T1000 (cell line): ENCODE data around the gene IRF6.
A peak's percentile ranks its signal among the peaks of the same experiment; 100 is the strongest.

Experiments used
- DNase-seq: peaks from one replicate; lab custom pipeline; 2025; ENCODE audit warnings: mixed read lengths; lab: John Stamatoyannopoulos, UW

IRF6 gene

DNA sequence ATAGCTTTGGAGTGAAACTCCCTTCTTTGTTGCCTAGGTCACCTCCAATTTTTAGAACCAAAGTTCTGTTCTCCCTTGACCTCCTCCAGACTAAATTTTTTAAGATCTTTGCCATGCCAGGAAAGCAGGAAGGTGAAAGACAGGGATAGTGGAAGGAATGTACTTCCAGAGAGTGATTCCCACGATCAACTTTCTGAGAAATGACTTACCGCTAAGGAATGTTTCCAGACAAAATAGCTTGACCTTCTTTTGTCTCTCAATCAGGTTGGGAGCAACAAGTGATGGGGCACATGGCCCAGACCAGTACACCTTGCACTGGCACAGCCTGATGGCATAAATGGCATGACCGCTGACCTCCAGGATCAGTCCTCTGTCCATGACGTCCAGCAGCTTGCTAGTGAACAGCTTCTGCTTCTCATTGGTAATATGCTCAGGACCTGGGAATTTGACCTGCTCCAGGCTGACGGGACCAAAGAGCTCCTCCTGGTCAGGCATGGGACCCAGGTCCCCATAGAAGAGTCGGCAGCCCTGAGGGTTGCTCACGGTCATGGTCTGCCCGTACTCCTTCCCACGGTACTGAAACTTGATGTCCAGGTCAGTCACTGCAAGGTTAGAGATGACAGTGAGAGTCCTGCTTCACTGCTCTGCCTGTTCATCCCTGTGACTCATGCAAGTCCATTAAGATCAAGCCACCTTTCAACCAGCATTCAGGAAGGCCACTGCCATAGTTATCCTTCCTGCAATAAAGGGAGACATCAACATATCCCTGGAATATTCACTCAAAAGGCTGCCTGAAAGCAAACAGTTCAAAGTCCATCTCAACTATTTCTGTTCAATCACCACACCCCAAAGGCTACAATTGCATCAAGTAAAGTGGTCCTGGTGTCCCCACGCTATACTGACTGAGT, 15.4 kb downstream of the IRF6 start:
- DNase-seq: no peak

DNA sequence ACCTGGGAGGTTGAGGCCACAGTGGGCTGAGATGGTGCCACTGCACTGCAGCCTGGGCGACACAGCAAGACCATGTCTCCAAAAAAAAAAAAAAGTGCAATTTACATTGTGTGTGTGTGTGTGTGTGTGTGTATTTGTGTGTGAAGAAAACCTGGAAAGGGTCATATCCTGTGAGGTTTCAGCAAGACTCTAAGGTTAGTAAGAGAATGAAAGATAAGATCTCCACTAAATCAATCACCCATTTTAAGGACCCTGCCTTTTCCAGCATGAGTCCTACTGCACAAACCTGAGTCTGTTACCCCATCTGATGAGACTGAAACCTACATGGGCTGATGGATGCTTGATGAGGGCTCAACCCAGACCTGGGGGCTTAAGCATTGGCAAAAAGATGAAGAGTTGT, 16.7 kb downstream of the IRF6 start:
- no peak for DNase-seq

DNA sequence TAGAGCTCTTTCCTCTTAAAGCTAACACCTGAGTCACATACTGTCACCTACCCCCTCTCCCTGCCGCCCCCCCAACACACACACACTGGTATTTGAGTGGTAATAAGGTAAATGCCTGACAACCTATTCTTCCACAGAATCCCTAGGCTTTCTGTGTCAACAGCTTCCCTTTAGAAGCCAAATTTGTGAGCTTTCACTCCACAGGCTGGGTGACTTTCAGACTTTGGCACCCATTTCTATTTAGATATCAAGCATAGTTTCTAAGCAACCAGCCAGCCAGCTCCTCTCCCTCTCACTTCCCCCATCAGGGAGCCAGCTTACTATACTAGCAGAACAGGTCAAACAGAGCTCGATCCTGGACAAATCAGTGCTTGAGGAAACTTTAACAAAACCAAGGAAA, 18.4 kb downstream of the IRF6 start:
- no peak for DNase-seq

DNA sequence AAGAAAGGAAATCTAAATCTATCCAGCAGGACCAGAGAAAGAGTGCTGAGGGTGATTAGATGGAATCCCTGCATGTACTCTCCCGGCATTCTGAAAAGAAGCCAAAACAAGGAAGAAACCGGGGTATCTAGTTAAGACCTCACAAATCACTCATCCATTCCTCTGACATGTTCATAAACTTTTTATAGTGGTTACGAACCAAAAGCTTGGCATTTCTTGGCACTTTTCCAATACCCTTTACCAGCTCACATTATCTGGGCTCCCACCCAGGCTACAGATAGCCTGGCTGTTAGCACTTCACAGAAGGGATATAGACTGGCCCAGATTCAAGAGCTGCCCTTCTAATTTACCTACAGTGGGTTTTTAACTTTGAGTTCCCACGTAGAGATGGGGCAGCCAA, 19.8 kb downstream of the IRF6 start:
- no peak for DNase-seq

DNA sequence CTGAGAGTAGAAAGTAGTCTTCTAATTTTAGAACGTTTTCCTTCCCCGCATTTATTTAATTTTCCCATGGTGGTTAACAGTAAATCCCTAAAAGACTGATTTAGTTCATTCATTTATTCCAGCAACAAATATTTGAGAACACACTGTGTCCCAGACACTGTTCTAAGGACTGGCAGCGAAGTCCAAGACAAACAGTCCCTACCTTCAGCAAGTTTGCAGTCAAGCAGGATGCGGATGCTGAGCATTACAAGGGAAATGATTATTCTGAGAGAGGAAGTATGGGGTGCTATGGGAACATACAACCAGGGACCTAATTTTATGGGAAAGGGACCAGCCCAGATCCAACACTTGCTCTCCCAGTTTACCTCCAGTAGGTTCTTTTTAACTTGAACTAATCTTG, 20.4 kb downstream of the IRF6 start:
- no peak for DNase-seq

DNA sequence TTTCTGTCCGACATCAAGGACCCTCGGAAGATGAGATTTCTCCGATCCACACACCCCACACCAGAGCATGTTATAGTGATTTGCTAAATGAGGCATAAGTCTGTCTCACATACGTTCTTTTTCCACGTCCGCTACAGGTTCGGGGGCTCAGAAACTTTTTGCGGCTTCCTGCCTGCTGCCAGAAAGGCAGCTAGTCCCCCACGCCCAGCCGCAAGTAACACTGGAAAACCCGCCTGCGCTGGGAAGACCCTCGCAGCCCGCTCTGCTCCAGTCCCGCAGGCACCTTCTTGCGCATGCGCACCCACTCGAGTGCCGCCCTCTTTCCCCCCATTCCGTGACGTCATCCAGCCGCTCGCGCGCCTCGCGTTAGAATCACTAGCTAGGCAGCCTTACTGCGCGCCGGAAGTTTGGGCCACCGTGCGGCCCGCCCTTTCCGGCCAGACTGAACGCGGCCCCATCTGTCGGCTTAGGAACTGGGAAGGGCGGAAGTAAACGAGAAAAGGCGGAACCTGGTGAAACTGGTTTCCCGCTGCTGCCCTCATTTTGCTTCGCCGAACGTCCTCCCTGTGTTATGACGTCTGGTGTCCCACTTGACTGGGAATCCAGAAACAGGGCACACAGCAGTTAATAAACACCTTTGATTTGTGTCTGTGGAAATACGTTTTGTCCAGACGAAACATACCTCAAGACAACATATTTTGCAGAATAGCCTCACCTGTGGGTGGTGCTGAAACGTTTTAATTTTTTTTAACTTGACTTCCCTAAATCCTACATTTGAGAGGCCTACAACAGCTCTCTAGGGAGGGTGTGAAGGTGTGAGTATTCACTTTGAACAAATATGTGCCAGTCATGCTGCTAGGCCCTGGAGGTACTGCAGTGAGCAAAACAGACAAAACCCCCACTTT, 21.4 kb downstream of the IRF6 start, which contains the start of gene C1orf74:
C1orf74 (minus strand) TSS at position 295 of the 905 bp plus-strand sequence. CDS start 925 bp downstream, outside the sequence.
- DNase-seq: peak; percentile 98

DNA sequence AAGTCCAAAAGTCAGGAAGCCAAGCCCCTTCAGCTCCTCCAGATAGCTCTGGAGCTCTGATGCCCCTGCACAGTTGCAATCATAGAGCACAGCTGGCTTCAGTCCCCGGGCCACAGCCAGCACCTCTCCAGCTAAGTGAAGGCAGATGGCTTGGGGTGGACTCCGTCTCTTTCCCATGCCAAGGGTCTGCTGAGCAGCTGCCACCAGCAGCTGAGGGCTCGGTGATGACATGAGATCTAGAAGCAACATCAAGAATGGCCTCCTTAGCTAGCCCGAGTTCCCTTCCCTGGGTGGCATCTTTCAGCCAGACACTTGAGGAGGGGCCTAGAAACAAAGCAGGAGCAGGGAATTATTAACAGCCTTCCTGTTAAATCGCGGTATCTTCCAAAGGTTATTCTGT, 22.6 kb downstream of the IRF6 start:
- no peak for DNase-seq

DNA sequence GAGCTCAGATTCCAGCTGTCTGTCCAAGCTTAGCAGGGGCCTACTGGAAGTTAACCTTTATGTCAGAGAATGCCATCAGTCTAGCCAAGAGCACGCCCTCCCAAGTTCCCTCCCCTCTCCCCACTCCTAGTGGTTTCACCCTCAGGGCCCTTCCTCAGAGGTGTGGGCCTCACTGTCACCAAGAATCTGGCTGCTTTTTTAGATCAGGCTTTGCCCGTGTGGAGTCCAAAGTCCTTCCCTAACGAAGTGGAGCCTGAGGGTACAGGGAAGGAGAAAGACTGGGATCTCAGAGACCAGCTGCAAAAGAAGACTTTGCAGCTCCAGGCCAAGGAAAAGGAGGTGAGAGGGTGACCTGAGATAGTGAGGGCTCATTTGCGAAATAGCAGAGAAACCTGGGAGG, 25.7 kb downstream of the IRF6 start:
- no peak for DNase-seq

DNA sequence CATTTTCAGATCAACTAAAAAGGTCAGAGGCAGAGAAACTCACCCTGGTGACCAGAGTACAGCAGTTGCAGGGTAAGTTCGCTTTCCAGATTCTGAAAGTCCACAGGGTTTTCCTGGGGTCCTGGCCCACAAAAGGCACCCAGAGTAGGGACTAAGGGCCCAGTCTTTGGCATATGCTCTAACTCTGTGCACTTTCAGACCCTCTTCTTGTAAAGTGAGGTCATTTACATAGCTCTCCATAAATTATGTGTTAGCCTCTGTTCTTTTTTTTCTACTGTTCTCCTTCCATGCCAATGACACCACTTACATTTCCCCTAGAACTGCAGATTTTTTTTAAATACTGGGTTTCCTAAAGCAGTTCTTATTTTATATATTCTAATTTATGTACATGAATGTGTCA, 27.8 kb downstream of the IRF6 start:
- no peak for DNase-seq

DNA sequence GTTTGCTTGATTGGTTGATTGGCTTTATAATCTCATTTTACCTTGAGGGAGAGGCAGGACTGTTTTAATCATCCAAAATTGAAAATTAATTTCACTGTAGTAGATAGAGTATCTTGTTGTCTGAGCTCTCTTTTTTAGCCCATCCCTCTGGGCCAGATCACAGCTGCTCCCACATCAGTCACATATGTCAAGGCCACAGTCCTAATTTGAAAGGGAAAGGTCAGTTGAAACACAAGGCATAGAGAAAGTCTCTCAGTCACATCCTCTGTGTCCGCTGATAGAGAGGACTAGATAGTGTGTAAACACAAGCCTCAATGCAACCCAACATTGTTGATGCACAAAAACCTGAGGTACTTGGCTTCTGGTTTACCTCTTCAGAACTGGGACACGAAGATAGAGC, 28.4 kb downstream of the IRF6 start:
- no peak for DNase-seq

DNA sequence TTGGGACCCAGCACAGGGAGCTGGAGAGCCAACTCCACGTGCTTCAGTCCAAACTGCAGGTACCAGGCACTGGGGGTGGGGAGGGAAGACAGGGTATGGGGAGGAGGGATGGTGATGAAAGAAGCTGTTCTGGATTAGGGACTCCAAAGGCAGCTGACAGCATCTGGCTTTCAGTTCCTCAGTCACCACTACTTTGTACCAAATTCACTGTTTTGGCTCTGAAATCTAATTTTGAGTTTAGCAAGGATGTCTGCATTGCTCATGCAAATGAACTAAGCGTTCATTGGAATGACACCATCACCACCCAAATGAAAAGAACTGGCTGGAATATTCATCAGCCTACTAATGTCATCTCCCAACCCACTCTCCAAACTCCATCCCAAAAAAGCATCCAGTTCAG, 30.3 kb downstream of the IRF6 start:
- DNase-seq: no peak

DNA sequence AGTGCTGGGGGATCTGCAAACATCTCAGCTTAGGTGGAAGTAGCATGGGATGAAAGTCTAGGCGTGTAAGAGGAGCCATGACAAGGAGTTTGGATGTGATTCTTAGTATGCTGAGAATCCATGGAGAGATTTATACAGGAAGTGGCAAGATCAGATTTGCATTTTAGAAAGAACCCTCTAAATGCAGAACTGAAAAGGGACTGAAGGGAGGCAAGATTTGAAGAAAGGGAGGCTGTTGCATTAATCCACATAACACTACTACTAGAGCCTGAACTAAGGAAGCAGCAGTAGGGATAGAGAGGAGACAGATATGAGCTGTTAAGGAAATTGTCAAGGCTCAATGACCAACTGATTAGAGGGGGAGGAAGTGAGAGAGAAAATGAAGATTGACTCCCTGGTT, 31.4 kb downstream of the IRF6 start:
- DNase-seq: no peak

DNA sequence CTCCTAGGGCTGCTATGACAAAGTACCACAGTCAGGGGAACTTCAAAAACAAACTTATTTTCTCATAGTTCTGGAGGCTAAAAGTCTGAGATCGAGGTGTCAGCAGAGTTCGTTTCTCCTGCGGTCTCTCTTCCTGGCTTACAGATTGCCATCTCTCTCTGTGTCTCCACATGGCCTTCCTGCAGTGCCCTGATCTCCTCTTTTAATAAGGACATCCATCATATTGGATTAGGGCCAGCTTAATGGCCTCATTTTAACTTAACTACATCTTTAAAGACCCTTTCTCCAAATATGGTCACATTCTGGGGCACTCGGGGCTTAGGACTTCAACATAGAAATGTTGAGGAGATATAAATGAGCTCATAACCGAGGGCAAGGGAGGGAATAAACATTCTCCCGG, 33.8 kb downstream of the IRF6 start:
- DNase-seq: no peak

DNA sequence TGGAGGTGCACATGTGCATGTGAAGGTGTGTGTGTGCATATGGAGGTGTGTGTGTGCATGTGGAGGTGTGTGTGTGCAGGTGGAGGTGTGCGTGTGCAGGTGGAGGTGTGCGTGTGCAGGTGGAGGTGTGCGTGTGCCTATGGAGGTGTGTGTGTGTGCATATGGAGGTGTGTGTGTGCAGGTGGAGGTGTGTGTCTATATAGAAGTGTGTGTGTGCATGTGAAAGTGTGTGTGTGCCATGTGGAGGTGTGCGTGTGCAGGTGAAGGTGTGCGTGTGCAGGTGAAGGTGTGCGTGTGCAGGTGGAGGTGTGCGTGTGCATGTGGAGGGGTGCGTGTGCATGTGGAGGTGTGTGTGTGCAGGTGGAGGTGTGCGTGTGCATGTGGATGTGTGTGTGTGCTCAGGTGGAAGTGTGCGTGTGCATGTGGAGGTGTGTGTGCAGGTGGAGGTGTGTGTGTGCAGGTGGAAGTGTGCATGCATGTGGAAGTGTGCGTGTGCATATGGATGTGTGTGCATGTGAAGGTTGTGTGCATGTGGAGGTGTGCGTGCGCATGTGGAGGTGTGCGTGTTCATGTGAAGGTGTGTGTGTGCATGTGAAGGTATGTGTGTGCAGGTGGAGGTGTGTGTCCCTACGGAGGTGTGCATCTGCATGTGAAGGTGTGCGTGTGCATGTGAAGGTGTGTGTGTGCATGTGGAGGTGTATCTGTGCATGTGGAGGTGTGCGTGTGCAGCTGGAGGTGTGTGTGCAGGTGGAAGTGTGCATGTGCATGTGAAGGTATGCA, 35.1 kb downstream of the IRF6 start:
- no peak for DNase-seq

DNA sequence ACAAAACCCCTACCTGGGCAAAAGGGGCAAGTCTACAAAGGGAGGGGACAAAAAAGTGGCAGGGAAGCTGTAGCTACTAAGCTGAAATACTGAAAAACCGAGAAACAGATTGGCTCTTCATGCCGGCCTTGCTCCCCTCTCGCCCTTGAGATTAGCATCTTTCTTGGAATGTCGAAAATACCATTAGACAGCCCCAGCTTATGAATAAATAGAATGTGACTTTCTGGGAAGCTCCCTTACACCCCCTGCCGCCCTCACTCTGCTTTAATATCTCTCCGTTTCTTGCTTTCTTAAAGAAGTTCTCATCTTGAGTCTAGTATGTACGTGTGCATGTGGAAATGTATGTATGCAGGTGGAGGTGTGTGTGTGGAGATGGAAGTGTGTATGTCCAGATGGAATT, 36.0 kb downstream of the IRF6 start:
- no peak for DNase-seq

DNA sequence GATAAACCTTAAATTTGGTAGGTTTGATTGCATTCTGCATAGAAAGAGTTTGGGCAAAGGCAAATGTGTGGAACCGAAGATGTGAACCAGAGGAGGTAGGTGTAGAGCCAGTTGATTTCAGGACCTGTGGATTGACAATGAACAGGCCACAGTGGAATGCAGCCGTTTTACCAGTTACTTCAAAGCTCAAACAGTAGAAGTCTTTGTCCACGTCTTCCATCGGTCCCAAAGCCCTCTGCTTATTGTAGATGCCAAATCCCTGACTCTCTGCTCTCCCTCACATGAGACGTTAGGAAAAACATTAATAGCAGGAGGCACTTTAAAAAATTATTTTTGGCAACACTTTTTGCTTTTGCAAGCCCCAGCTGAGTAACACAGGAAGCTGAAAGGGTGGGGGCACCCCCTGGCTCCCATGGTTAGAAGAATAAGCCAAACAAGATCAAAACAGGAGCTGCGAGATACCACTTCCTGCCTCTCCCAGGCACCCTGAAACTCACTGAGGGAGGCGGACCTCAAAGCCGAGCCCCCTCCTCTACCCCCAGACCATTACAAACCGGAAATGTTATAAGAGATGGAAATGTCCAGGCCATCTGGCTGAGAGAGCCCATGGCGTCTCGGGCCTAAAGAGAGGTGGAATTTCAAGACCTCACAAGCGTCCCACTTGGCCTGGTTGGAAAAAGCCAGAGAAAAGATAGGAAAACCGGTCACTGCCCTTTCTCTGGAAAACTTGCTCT, 36.6 kb downstream of the IRF6 start:
- peak; percentile 20 for DNase-seq

DNA sequence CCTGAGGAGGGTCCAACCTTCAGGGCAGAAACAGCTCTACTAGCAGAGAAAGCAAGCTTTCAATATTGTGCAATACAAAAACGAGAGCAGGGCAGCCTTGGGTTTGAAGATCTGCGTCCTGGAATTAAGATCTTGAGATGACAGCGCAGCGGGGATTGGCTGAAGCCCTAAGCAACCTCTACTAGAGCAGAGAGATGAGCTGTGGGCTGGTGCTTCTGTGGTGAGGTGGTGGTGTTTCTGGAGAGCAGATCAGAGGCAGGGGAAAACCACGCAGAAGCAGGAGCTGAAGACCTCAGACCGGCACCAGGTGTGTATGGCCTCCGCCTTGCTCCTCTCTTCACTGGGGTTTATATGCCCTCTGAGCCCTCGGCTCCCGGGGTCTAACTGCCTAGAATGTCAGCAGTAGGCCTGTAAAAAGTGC, 37.6 kb downstream of the IRF6 start:
- DNase-seq: no peak

DNA sequence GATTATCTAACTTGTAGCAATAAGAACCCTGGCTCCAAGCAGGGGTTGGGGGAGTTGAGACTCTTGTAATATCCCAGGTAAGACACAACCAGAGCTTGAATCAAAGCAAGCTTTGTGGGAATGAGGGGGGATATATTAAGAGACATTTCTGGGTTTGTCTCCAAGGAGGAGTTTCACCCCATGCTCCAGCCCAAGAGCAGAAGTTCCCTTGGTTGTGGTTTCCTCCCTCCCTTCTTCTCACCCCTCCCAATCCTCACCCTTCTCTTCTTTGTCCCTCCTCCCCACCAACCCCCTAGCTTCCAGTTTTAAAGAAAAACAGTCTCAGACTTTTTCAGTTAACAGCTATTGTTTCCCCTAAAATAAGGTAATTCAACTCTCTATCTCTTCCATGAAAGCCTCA, 38.2 kb downstream of the IRF6 start:
- DNase-seq: no peak

DNA sequence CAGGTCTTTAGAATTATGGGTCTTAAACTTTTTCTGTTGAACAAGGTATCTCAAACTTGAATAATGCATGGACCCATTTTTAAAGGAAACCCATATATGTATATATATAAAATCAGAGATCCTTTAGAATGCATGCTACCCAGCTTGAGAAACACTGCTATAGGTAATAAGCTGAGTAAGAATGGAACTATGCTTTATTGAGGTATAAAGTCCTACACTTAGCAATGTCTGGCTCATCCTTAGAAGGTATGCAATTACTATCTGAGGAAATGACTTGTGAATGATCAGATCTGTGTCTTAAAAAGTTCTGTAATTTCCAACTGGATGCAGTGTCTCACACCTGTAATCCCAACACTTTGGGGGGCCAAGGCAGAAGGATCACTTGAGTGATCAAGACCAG, 38.8 kb downstream of the IRF6 start:
- DNase-seq: no peak

DNA sequence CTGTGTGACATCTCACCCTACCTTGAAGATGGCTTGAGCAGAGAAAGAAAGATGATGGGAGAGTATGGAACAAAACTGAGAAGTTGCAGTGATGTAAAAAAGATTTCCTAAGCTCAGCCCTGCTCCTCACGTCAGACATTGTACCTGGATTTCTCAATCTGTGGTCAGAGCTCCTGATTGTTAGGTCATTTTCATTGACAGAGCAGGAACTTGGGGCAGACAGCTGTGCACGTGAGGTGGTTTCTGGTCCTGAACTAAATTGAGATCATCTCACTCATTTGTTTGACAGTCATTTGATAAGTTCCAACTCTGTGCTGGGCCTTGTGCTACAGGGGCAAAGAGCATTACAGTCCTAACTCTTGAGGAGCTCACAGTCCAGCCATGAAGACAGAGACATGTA, 39.9 kb downstream of the IRF6 start:
- DNase-seq: no peak

DNA sequence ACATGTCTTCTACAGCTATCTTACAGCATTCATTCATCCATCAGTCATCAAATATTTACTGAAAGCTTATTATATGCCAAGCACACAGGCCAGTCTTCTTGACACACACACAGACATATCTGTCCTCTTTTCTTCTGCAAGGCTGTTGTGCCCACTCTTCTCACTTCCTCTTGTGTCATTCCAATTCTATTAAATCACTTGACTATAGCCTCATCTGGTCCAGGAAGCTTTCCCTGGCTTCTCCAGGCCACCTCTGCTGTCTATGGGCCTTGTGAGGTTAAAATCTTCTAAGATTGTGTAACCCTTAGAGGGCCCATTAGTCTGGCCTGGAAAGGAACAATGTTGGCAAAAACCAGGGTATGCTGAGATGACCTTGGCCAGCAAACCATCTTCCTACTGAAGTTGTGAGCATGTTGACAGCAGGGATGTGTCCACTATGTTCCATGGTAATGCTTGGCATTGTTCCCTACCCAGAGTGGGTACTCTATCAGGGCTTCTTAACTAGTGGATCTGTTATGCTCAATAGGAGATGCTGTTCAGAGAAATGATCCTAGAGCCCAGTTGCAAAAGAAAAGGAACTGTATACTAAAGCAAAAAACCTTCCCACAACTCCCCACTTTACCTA, 44.8 kb downstream of the IRF6 start:
- DNase-seq: no peak
